GM12878 (cell line): ENCODE data around the gene PPM1J. TPM values are rescaled to one million over a fixed set of nuclear protein-coding genes. Genes with fewer than 3 reads are reported as not detected.

Source experiments
- ATAC-seq: fragments of 200-7000 bp; cut with Tn5 transposase; 3 replicates; pipeline ENCODE4 v1.9.1; 2020; ENCODE audit warnings: mild to moderate bottlenecking, moderate library complexity
- BruUV-seq: library from RNA; stranded (reverse); fragments of 400-500 nt; replicated peaks from 2 replicates; lab custom pipeline; 2021; lab: Mats Ljungman, UMichigan
- CTCF ChIA-PET: fragments of 300-600 bp; sonication (Branson Sonifier 250); formaldehyde crosslinking; extraction: SDS; loops from one replicate; lab custom pipeline; 2021; ENCODE audit warnings: inconsistent platforms; lab: Yijun Ruan, JAX
- POLR2A ChIA-PET: fragments of 350-600 bp; formaldehyde crosslinking; extraction: SDS; loops from one replicate; lab custom pipeline; 2021; ENCODE audit warnings: inconsistent platforms; lab: Charles Lee
- RAD21 ChIA-PET: fragments of 300-600 bp; sonication (Branson Sonifier 250); formaldehyde crosslinking; loops from one replicate; lab custom pipeline; 2023; ENCODE audit warnings: antibody characterized with exemption; ENCODE audit not compliant: unreplicated experiment; lab: Charles Lee
- SMC1A ChIA-PET: fragments of 300-600 bp; sonication (Branson Sonifier 250); formaldehyde crosslinking; loops from one replicate; lab custom pipeline; 2023; ENCODE audit not compliant: unreplicated experiment, uncharacterized antibody; lab: Charles Lee
- DNase-seq: peaks from one replicate; pipeline ENCODE4 v3.0.0-alpha.2; 2011; ENCODE audit warnings: low read depth, low spot score
- FAIRE-seq: peaks from 3 replicates; lab custom pipeline; 2011; peaks lifted over from hg19 to GRCh38; lab: Jason Lieb, UNC
- H2AFZ ChIP-seq: 2 replicates; pipeline ENCODE4 v1.6.0; 2011; ENCODE audit warnings: low read depth, low read length, control low read depth; ENCODE audit not compliant: control insufficient read depth
- H3K27ac ChIP-seq: 2 replicates; pipeline ENCODE4 v1.5.1; 2011; ENCODE audit warnings: control low read depth; ENCODE audit not compliant: control insufficient read depth, insufficient read depth
- H3K27me3 ChIP-seq, 2 experiments: replicated peaks in 1 of 2; 2 replicates each; pipeline versions ENCODE4 v1.6.0 to v1.6.1; 2011; ENCODE audit warnings: low read length in 1 of 2; ENCODE audit not compliant: control insufficient read depth in 2 of 2, insufficient read depth in 2 of 2
- H3K36me3 ChIP-seq, 2 experiments: 2 replicates each; pipeline ENCODE4 v1.5.1; 2011; ENCODE audit warnings: low read length in 1 of 2; ENCODE audit not compliant: control insufficient read depth in 2 of 2, insufficient read depth in 2 of 2
- H3K4me1 ChIP-seq: 2 replicates; pipeline ENCODE4 v1.6.1; 2011; ENCODE audit warnings: mild to moderate bottlenecking, low read length, moderate library complexity, mixed read lengths; ENCODE audit not compliant: control insufficient read depth, insufficient read depth
- H3K4me2 ChIP-seq: 2 replicates; pipeline ENCODE4 v1.6.0; 2011; ENCODE audit warnings: control low read depth; ENCODE audit not compliant: control insufficient read depth, insufficient read depth
- H3K4me3 ChIP-seq: fragments of 200-600 bp; sonication (generic); 2 replicates; pipeline ENCODE4 v1.5.1; 2016
- H3K79me2 ChIP-seq: 2 replicates; pipeline ENCODE4 v1.6.0; 2011; ENCODE audit warnings: low read length; ENCODE audit not compliant: control insufficient read depth, insufficient read depth
- H3K9ac ChIP-seq: 2 replicates; pipeline ENCODE4 v1.8.0; 2011; ENCODE audit warnings: low read length, control low read depth, mixed read lengths; ENCODE audit not compliant: control insufficient read depth, insufficient read depth
- H3K9me3 ChIP-seq: replicated peaks from 3 replicates; pipeline ENCODE4 v1.5.1; 2011; ENCODE audit warnings: mild to moderate bottlenecking, low read length; ENCODE audit not compliant: control insufficient read depth, insufficient read depth
- H4K20me1 ChIP-seq: 2 replicates; pipeline ENCODE4 v1.6.0; 2011; ENCODE audit not compliant: control insufficient read depth, insufficient read depth
- BRCA1 ChIP-seq: IDR thresholded peaks from 2 replicates; pipeline ENCODE4 v1.6.1; 2011; ENCODE audit warnings: low read depth, low read length, improper control_type of control experiment
- CHD2 ChIP-seq: IDR thresholded peaks from 2 replicates; pipeline ENCODE4 v1.6.1; 2011; ENCODE audit warnings: low read depth, low read length, improper control_type of control experiment, borderline replicate concordance
- CREB1 ChIP-seq: IDR thresholded peaks from 2 replicates; pipeline ENCODE4 v1.6.1; 2012; ENCODE audit warnings: low read depth, mild to moderate bottlenecking, inconsistent platforms
- EED ChIP-seq: sonication (generic); IDR thresholded peaks from 2 replicates; pipeline ENCODE4 v1.6.1; 2016; ENCODE audit warnings: antibody characterized with exemption, low read depth
- EGR1 ChIP-seq, 2 experiments: IDR thresholded peaks; 1 replicate in 1 of 2; 2 replicates in 1 of 2; pipeline ENCODE4 v1.6.1; 2011 to 2012; ENCODE audit warnings: low read depth in 2 of 2, low read length in 2 of 2, borderline replicate concordance in 1 of 2, mild to moderate bottlenecking in 1 of 2, moderate library complexity in 1 of 2
- ETV6 ChIP-seq, 2 experiments: fragments of 450-650 bp in 1 of 2; IDR thresholded peaks in 1 of 2; conservative IDR thresholded peaks in 1 of 2; 2 replicates each; pipeline ENCODE4 v1.6.1; 2014; ENCODE audit warnings: antibody characterized with exemption in 1 of 2, borderline replicate concordance in 1 of 2, low read depth in 1 of 2, mild to moderate bottlenecking in 1 of 2, moderate library complexity in 1 of 2
- EZH2 ChIP-seq: IDR thresholded peaks from 2 replicates; pipeline ENCODE4 v1.6.1; 2012; ENCODE audit warnings: low read depth, mild to moderate bottlenecking, control low read depth, inconsistent platforms, low read length, borderline replicate concordance; ENCODE audit not compliant: control insufficient read depth
- HDAC2 ChIP-seq: fragments of 200-600 bp; sonication (generic); IDR thresholded peaks from 2 replicates; pipeline ENCODE4 v1.6.1; 2017
- HDGF ChIP-seq: fragments of 450-650 bp; IDR thresholded peaks from 2 replicates; pipeline ENCODE4 v1.6.1; 2016; ENCODE audit warnings: antibody characterized with exemption
- NFXL1 ChIP-seq: fragments of 450-650 bp; IDR thresholded peaks from 2 replicates; pipeline ENCODE4 v1.6.1; 2017; ENCODE audit warnings: antibody characterized with exemption, mild to moderate bottlenecking, borderline replicate concordance
- PML ChIP-seq: IDR thresholded peaks from 2 replicates; pipeline ENCODE4 v1.6.1; 2012; ENCODE audit warnings: low read length, inconsistent platforms
- RB1 ChIP-seq: fragments of 450-650 bp; formaldehyde crosslinking; IDR thresholded peaks from 2 replicates; pipeline ENCODE4 v1.6.1; 2017; ENCODE audit warnings: mild to moderate bottlenecking, borderline replicate concordance
- REST ChIP-seq: IDR thresholded peaks from 2 replicates; pipeline ENCODE4 v1.6.1; 2012; ENCODE audit warnings: mild to moderate bottlenecking, low read depth, low read length
- SIN3A ChIP-seq: IDR thresholded peaks from 2 replicates; pipeline ENCODE4 v1.6.1; 2012; ENCODE audit warnings: low read depth, low read length, improper control_type of control experiment
- SMC3 ChIP-seq: IDR thresholded peaks from 2 replicates; pipeline ENCODE4 v1.6.1; 2011; ENCODE audit warnings: low read length, improper control_type of control experiment, borderline replicate concordance
- SUPT20H ChIP-seq: IDR thresholded peaks from 2 replicates; pipeline ENCODE4 v1.6.1; 2011; ENCODE audit warnings: low read depth, mild to moderate bottlenecking, low read length, moderate library complexity, borderline replicate concordance; ENCODE audit not compliant: control insufficient read depth
- SUZ12 ChIP-seq: fragments of 200-600 bp; sonication (generic); IDR thresholded peaks from one replicate; pipeline ENCODE4 v1.6.1; 2018; ENCODE audit warnings: antibody characterized with exemption, mild to moderate bottlenecking; ENCODE audit not compliant: unreplicated experiment
- TAF1 ChIP-seq: IDR thresholded peaks from 2 replicates; pipeline ENCODE4 v1.6.1; 2011; ENCODE audit warnings: mild to moderate bottlenecking, low read depth, low read length, borderline replicate concordance
- TCF12 ChIP-seq: IDR thresholded peaks from 2 replicates; pipeline ENCODE4 v1.6.1; 2011; ENCODE audit warnings: low read depth, mild to moderate bottlenecking, low read length
- ZNF274 ChIP-seq: IDR thresholded peaks from one replicate; pipeline ENCODE4 v1.8.0; 2011; ENCODE audit not compliant: insufficient read length, insufficient read depth
- WGBS: methylation state at CpG from one replicate; pipeline ENCODE4 v1.1.6; 2016; ENCODE audit warnings: low lambda C conversion rate; ENCODE audit not compliant: insufficient replicate concordance, insufficient coverage; ENCODE audit errors: missing lambda C conversion rate; 5-methylcytosine and 5-hydroxymethylcytosine counted together
- in situ Hi-C: fragments of 300-500 bp; cut with MboI; formaldehyde crosslinking; loops from 9 replicates; pipeline ENCODE4 v1.14.3; 2018; ENCODE audit warnings: mixed read lengths
- intact Hi-C: fragments of 100-400 bp; cut with micrococcal nuclease; formaldehyde crosslinking; loops from one replicate; pipeline ENCODE4 v1.14.2; 2022; ENCODE audit not compliant: unreplicated experiment
- polyA plus RNA-seq, 11 experiments: library from polyadenylated mRNA; depleted of rRNA in 4 of 11; unstranded in 6 of 11; stranded (reverse) in 5 of 11; fragments of >200 nt; fragmentation: Nextera tagmentation in 4 of 11; fragmentation: Illumina TruSeq in 1 of 11; extraction: Ambion mirVana in 4 of 11; extraction: Trizol in 1 of 11; gene quantifications; 1 replicate in 1 of 11; 2 replicates in 10 of 11; pipeline versions ENCODE4 v1.2.1 to v1.2.3, GENCODE V29; 2011 to 2016; ENCODE audit warnings: inconsistent platforms in 2 of 11, missing spikeins in 2 of 11, low read depth in 1 of 11
- total RNA-seq, 4 experiments: library from RNA; depleted of rRNA in 3 of 4; stranded (reverse); fragments of >200 nt in 3 of 4; fragmentation: Illumina TruSeq in 1 of 4; extraction: Trizol in 1 of 4; gene quantifications; 2 replicates each; pipeline versions ENCODE4 v1.2.1 to v1.2.3, GENCODE V29; 2013 to 2021

PPM1J gene
- total and polyA plus RNA-seq, 10 of the 15 experiments (the other 5 are each of a cell fraction or from before 2014, with no cell fraction given) = 0.07 to 1.8 (median 0.59) TPM; not detected in 1

- Histone ChIP-seq H2AFZ (no peak overlapping the region; the same call in 1 of the 2 replicates), H3K79me2 (no peaks in the 10 kb centered on the region), H3K4me1 (peaks cover 22% of the 10 kb centered on the region), H4K20me1 (0 out of 2 replicates have a peak, but pooled peaks cover 3% of the 10 kb centered on the region), H3K4me3 (peak overlapping the region; percentile 79; the same call in 1 of the 2 replicates), H3K36me3 (no peaks in the 10 kb centered on the region), H3K4me2 (peak overlapping the region; percentile 98), H3K27me3 (no peaks in the 10 kb centered on the region), H3K9me3 (no peaks in the 10 kb centered on the region), H3K9ac (no peak overlapping the region; the same call in 1 of the 2 replicates), H3K27ac (no peak overlapping the region)
- ATAC-seq (peak; percentile 32), DNase-seq (no peak), FAIRE-seq (peak; percentile 80)
- BruUV-seq = no TSS peak
- ChIA-PET CTCF (interaction anchor here (0.6 to 10.8 kb wide), 10 partner anchors 11 to 362 kb away, joined by 3 to 428 read pairs (median 10); partner anchors contain the start of gene MOV10), POLR2A (interaction anchor here (0.5 to 1.3 kb wide), 3 partner anchors 9 to 217 kb away, joined by 3 to 6 read pairs (median 4); no protein-coding TSS in a partner anchor), RAD21 (interaction anchor here (2.2 to 8.6 kb wide), 6 partner anchors 13 to 322 kb away, joined by 6 to 192 read pairs (median 20); partner anchors contain the start of gene CTTNBP2NL), SMC1A (interaction anchor here (1.0 to 8.7 kb wide), 3 partner anchors 9 to 89 kb away, joined by 3 to 178 read pairs (median 14); no protein-coding TSS in a partner anchor)
- WGBS = 46% methylated on average over 14 of the region's 14 CpGs
- intact Hi-C loops = loop anchor here (2.0 to 10.0 kb wide), 3 partner anchors 95 to 681 kb away; partner anchors contain the start of genes CAPZA1, MAGI3 and ST7L
- in situ Hi-C loops = no loop called here
- TF ChIP-seq EZH2 (no peak), HDGF (no peak), SMC3 (no peak), ETV6 (conservative IDR thresholded peaks at IDR 0.05 in 1 of 2, IDR thresholded peaks at IDR 0.05 in 1 of 2; ENCODE audit: borderline replicate concordance in 1 of 2, low read depth in 1 of 2) (no peak), SUPT20H (no peak), RB1 (no peak), EGR1 (IDR thresholded peaks at IDR 0.05; ENCODE audit: borderline replicate concordance in 1 of 2, low read depth in 2 of 2, low read length in 2 of 2) (0 out of 3 replicates have a peak, but pooled peaks of 1 of the 2 experiments have one; percentile 20), NFXL1 (no peak), REST (no peak), CHD2 (0 out of 2 replicates have a peak, but pooled peaks have one; percentile 5), SIN3A (no peak), BRCA1 (no peak), TAF1 (no peak), SUZ12 (no peak), PML (no peak), CREB1 (no peak), TCF12 (0 out of 2 replicates have a peak, but pooled peaks have one; percentile 31), ZNF274 (no peak), EED (peak; percentile 90), HDAC2 (no peak)
These were observed 1.4 kb downstream of the PPM1J start for GRCh38 chr1:112713466-112714312.
